DND-41 (cell line): ENCODE data around the gene NRXN3.

Experiments used
- CTCF ChIP-seq: IDR thresholded peaks from 2 replicates; pipeline ENCODE4 v1.5.1; 2012; ENCODE audit warnings: borderline replicate concordance, low read length, moderate library complexity, mild to moderate bottlenecking; ENCODE audit not compliant: poor library complexity, severe bottlenecking; ENCODE audit errors: extremely low read depth
- EZH2 ChIP-seq: IDR thresholded peaks from 3 replicates; pipeline ENCODE4 v1.6.1; 2012; ENCODE audit warnings: borderline replicate concordance, low read depth, mild to moderate bottlenecking, moderate library complexity, low read length, inconsistent platforms; ENCODE audit not compliant: severe bottlenecking

GRCh38 chr14:79826362-79826761 lies 1656.2 kb downstream of the NRXN3 start:
- TF ChIP-seq CTCF (no peak), EZH2 (no peak)
